ENCODE results near the gene MYO16. TPM values are rescaled to one million over a fixed set of nuclear protein-coding genes. Genes with fewer than 3 reads are reported as not detected.
"Not testable (repeated sequence)": the region's sequence is repeated elsewhere in the genome, so short reads cannot be mapped to it uniquely, and the experiment has no call there.

Gene MYO16
- total RNA-seq, 1 donor from 2014 or later, result 22.0 TPM

DNA sequence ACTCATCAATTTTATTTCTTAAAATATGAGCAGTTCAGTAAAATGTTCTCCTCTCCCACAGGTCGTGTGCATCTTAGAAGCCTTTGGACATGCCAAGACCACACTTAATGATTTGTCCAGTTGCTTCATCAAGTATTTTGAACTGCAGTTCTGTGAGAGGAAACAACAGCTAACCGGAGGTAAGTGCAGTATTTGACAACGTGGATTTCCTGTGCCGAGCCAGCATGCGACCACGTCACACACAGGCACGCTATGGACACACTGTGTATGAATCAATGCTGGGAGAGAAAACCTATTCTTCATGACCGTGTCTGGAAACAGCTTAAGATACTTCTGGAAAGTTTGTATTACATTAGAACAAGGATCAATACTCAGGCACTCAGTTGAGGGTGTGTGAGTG, 268.5 kb downstream of the MYO16 start:
- Mint-ChIP-seq H3K4me3 (ENCODE audit: unreplicated experiment) (no peak overlapping the region), H3K27me3 (ENCODE audit: unreplicated experiment) (no peaks in the 10 kb centered on the region), H3K27ac (ENCODE audit: unreplicated experiment) (no peak overlapping the region), H3K4me1 (ENCODE audit: low read depth, unreplicated experiment) (no peaks in the 10 kb centered on the region), H3K36me3 (ENCODE audit: unreplicated experiment) (peaks cover 11% of the 10 kb centered on the region), H3K9me3 (ENCODE audit: unreplicated experiment) (peaks cover 2% of the 10 kb centered on the region)
- TF ChIP-seq, protein P1, sequence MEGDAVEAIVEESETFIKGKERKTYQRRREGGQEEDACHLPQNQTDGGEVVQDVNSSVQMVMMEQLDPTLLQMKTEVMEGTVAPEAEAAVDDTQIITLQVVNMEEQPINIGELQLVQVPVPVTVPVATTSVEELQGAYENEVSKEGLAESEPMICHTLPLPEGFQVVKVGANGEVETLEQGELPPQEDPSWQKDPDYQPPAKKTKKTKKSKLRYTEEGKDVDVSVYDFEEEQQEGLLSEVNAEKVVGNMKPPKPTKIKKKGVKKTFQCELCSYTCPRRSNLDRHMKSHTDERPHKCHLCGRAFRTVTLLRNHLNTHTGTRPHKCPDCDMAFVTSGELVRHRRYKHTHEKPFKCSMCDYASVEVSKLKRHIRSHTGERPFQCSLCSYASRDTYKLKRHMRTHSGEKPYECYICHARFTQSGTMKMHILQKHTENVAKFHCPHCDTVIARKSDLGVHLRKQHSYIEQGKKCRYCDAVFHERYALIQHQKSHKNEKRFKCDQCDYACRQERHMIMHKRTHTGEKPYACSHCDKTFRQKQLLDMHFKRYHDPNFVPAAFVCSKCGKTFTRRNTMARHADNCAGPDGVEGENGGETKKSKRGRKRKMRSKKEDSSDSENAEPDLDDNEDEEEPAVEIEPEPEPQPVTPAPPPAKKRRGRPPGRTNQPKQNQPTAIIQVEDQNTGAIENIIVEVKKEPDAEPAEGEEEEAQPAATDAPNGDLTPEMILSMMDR (IDR thresholded peaks at IDR 0.05; ENCODE audit: partially characterized antibody, unreplicated experiment), result no peak
- no peak for DNase-seq

DNA sequence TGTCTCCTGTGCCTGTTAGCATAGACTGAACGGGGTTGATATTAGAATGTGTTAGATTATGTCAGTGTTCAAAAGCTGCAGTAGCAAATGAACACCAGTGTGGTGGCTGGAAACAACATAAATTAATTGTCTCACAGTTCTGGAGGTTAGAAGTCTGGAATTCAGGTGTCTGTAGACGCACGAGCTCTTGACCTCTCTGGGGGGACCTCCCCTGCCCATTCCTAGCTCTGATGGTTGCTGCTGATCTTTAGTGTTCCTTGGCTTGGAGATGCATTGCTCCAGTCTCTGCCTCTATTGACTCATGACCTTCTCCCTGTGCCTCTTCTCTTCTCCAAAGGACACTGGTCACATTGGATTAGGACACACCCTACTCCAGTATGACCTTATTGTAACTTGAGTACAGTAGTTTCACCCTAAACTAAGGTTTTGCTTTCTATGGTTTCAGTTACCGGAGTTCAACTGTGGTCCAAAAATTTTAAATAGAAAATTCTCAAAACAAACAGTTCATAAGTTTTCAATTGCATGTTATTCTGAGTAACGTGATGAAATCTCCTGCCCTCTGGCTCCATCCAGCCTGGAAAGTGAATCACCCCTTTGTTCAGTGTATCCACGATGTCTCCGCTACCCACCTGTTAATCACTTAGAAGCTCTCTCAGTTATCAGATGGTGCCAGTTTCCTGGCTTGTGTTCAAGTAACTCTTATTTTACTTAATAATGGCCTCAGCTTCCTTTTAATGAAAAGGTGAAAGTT, 273.2 kb downstream of the MYO16 start:
- TF ChIP-seq, protein P1 (IDR thresholded peaks at IDR 0.05; ENCODE audit: partially characterized antibody, unreplicated experiment), result no peak
- H3K27ac Mint-ChIP-seq (ENCODE audit: unreplicated experiment), result no peak overlapping the region
- H3K4me3 Mint-ChIP-seq (ENCODE audit: unreplicated experiment), result peak overlapping the region; percentile 8
- H3K27me3 Mint-ChIP-seq (ENCODE audit: unreplicated experiment), result no peaks in the 10 kb centered on the region
- no peak for DNase-seq
- peaks cover 3% of the 10 kb centered on the region for H3K9me3 Mint-ChIP-seq (ENCODE audit: unreplicated experiment)
- H3K4me1 Mint-ChIP-seq (ENCODE audit: low read depth, unreplicated experiment), result no peaks in the 10 kb centered on the region
- H3K36me3 Mint-ChIP-seq (ENCODE audit: unreplicated experiment), result peaks cover 11% of the 10 kb centered on the region

DNA sequence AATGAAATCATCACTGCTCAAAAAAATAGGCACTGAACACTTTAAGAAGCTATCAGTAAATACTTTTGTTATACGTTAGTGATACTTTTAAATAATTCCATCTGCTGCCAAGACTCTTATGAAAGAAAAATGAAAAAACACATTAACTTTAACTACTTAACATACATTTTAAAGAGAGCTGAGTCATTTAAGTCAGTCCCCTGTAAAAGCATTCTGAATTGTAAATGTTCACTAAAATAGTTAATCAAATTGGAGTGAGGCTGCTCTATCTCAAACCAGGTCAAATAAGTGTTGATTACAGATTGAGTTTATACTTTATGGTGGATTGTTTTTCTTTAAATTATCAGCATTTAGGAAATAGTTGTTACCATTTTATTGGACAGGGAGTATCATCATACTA, 274.2 kb downstream of the MYO16 start:
- TF ChIP-seq, protein P1 (IDR thresholded peaks at IDR 0.05; ENCODE audit: partially characterized antibody, unreplicated experiment), result no peak
- Mint-ChIP-seq H3K4me1 (ENCODE audit: low read depth, unreplicated experiment) (no peaks in the 10 kb centered on the region), H3K27ac (ENCODE audit: unreplicated experiment) (no peak overlapping the region), H3K4me3 (ENCODE audit: unreplicated experiment) (no peak overlapping the region), H3K27me3 (ENCODE audit: unreplicated experiment) (no peaks in the 10 kb centered on the region), H3K36me3 (ENCODE audit: unreplicated experiment) (peaks cover 11% of the 10 kb centered on the region), H3K9me3 (ENCODE audit: unreplicated experiment) (peaks cover 3% of the 10 kb centered on the region)
- no peak for DNase-seq

DNA sequence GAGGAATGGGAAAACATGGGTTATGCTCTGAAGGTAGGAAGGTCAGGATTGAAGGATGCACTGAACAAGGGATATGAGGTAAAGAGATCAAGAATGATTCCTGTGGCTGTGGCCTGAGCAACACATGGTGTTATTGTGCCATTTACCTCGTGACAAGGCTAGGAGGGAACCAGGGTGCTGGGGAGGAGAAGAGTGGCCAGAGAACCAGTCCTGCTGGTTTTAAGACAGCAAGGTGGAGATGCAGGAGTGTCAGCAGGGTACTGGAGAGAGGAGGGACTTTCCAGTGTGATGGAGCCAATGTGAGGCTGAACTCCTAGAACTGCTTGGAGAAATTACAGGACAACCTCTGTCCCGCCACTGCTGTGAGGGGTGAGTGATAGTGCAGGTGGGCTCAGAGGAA, 282.4 kb downstream of the MYO16 start:
- TF ChIP-seq, protein P1 (IDR thresholded peaks at IDR 0.05; ENCODE audit: partially characterized antibody, unreplicated experiment), result no peak
- Mint-ChIP-seq H3K27ac (ENCODE audit: unreplicated experiment) (no peak overlapping the region), H3K4me3 (ENCODE audit: unreplicated experiment) (no peak overlapping the region), H3K4me1 (ENCODE audit: low read depth, unreplicated experiment) (no peaks in the 10 kb centered on the region), H3K36me3 (ENCODE audit: unreplicated experiment) (no peaks in the 10 kb centered on the region), H3K27me3 (ENCODE audit: unreplicated experiment) (peaks cover 1% of the 10 kb centered on the region), H3K9me3 (ENCODE audit: unreplicated experiment) (peaks cover 1% of the 10 kb centered on the region)
- DNase-seq, result no peak

DNA sequence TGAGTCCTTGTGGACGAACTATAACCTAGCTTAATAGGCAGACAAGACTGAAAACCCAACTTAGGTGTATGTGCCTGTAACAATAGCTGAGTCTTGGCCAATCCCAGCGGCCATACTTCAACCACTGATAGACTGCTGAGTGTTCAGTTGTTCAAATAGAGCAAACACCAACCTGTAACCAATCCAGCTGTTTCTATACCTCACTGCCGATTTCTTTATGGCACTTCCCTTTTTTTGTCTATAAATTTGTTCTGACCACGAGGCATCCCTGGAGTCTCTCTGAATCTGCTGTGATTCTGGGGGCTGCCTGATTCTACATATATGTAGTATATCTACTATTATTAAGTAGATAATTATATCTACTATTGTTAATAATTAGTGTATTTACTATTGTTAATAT, 284.3 kb downstream of the MYO16 start:
- H3K27me3 Mint-ChIP-seq (ENCODE audit: unreplicated experiment); H3K27ac Mint-ChIP-seq (ENCODE audit: unreplicated experiment); H3K4me1 Mint-ChIP-seq (ENCODE audit: low read depth, unreplicated experiment); DNase-seq; H3K36me3 Mint-ChIP-seq (ENCODE audit: unreplicated experiment); H3K4me3 Mint-ChIP-seq (ENCODE audit: unreplicated experiment); H3K9me3 Mint-ChIP-seq (ENCODE audit: unreplicated experiment): not testable (repeated sequence)
